Gastroesophageal sphincter (tissue), 4 donors: Measurements from ENCODE around the gene TGFBI. TPM values are rescaled to one million over a fixed set of nuclear protein-coding genes. Genes with fewer than 3 reads are reported as not detected.

Source experiments
- ATAC-seq: fragments of 150-250 bp; one replicate; pipeline ENCODE4 v1.9.1; 2016; ENCODE audit warnings: mild to moderate bottlenecking, moderate library complexity
- H3K27ac ChIP-seq, 4 donors: fragments of 200-600 bp; sonication (generic) in 3 of 4; 1 replicate in 3 of 4; 2 replicates in 1 of 4; pipeline ENCODE4 v1.5.1; 2016 to 2019
- H3K27me3 ChIP-seq: fragments of 200-600 bp; sonication (generic); one replicate; pipeline ENCODE4 v1.5.1; 2019
- H3K36me3 ChIP-seq, 2 donors: fragments of 200-600 bp; sonication (generic); one replicate each; pipeline ENCODE4 v1.5.1; 2019; ENCODE audit warnings: control low read depth in 1 of 2
- H3K4me1 ChIP-seq, 3 donors: fragments of 200-600 bp; sonication (generic); 1 replicate in 2 of 3; 2 replicates in 1 of 3; pipeline ENCODE4 v1.5.1; 2016 to 2019; ENCODE audit warnings: control low read depth in 2 of 3
- H3K4me3 ChIP-seq, 2 donors: fragments of 200-600 bp; sonication (generic); one replicate each; pipeline ENCODE4 v1.5.1; 2019; ENCODE audit warnings: mild to moderate bottlenecking in 1 of 2, moderate library complexity in 1 of 2
- H3K9me3 ChIP-seq, 3 donors: fragments of 200-600 bp; sonication (generic); one replicate each; pipeline ENCODE4 v1.5.1; 2017 to 2019; ENCODE audit warnings: control low read depth in 2 of 3
- CTCF ChIP-seq, 4 experiments: fragments of 200-600 bp in 2 of 4; fragments of 450-650 bp in 2 of 4; sonication (generic) in 1 of 4; IDR thresholded peaks; one replicate each; pipeline ENCODE4 v1.5.1; 2017 to 2019; ENCODE audit warnings: antibody characterized with exemption in 4 of 4, mild to moderate bottlenecking in 2 of 4, moderate library complexity in 2 of 4
- EP300 ChIP-seq: sonication (generic); formaldehyde crosslinking; IDR thresholded peaks from one replicate; pipeline ENCODE4 v1.6.1; 2017; ENCODE audit warnings: antibody characterized with exemption, mild to moderate bottlenecking
- POLR2A ChIP-seq, 2 donors: fragments of 450-650 bp; IDR thresholded peaks; one replicate each; pipeline ENCODE4 v1.6.1; 2017; ENCODE audit warnings: antibody characterized with exemption in 2 of 2, mild to moderate bottlenecking in 2 of 2, moderate library complexity in 1 of 2
- POLR2AphosphoS5 ChIP-seq: sonication (generic); formaldehyde crosslinking; IDR thresholded peaks from one replicate; pipeline ENCODE4 v1.6.1; 2017; ENCODE audit warnings: antibody characterized with exemption
- WGBS, 2 donors: methylation state at CpG; one replicate each; pipeline ENCODE4 v1.1.5; 2018; ENCODE audit warnings: low coverage in 1 of 2; 5-methylcytosine and 5-hydroxymethylcytosine counted together
- total RNA-seq, 4 donors: library from RNA; depleted of rRNA; stranded (reverse); fragments of >200 nt; gene quantifications; one replicate each; pipeline ENCODE4 v1.1.0, GENCODE V29; 2016

The TGFBI gene
- total RNA-seq, 4 donors from 2014 or later: 29.0 to 159 (median 112) TPM

- peaks cover 8 to 72% (median 14%) of the 10 kb centered on the region in 3 donors for H3K4me1 ChIP-seq
These were observed 8.8 kb upstream of the TGFBI start for GRCh38 chr5:136020001-136020382.

GRCh38 chr5:136020383-136021015, 8.3 kb upstream of the TGFBI start:
- ATAC-seq: no peak
- Histone ChIP-seq H3K4me1 (peaks cover 8 to 72% (median 14%) of the 10 kb centered on the region in 3 donors), H3K27ac (peak overlapping the region in 3 of 4 donors; percentile 3 to 53 (median 51)), H3K27me3 (no peaks in the 10 kb centered on the region), H3K9me3 (no peaks in the 10 kb centered on the region), H3K4me3 (no peak overlapping the region), H3K36me3 (no peaks in the 10 kb centered on the region)
- TF ChIP-seq POLR2AphosphoS5: peak; percentile 60
- no peak for TF ChIP-seq POLR2A (IDR thresholded peaks at IDR 0.05)
- no peak for TF ChIP-seq CTCF (IDR thresholded peaks at IDR 0.05)
- TF ChIP-seq EP300: no peak
- WGBS, 2 donors: 34% methylated on average over 8 to 10 of the region's 10 CpGs

More at GRCh38 chr5:136020001-136020382, 8.8 kb upstream of the TGFBI start:
- Histone ChIP-seq H3K27me3 (no peaks in the 10 kb centered on the region), H3K36me3 (no peaks in the 10 kb centered on the region), H3K4me3 (no peak overlapping the region), H3K9me3 (no peaks in the 10 kb centered on the region), H3K27ac (peak overlapping the region in 3 of 4 donors; percentile 3 to 53 (median 51))
- no peak for ATAC-seq
- 69 to 78% methylated on average over 2 of the region's 2 CpGs for WGBS, 2 donors
- TF ChIP-seq POLR2A (IDR thresholded peaks at IDR 0.05) (no peak), CTCF (IDR thresholded peaks at IDR 0.05) (no peak), POLR2AphosphoS5 (no peak), EP300 (no peak)

- peak overlapping the region in 3 of 4 donors; percentile 4 to 53 (median 51) for H3K27ac ChIP-seq
- H3K4me3 ChIP-seq: no peak overlapping the region
- no peak for ATAC-seq
- no peaks in the 10 kb centered on the region for H3K27me3 ChIP-seq
- 75 to 81% methylated on average over 2 to 4 of the region's 4 CpGs for WGBS, 2 donors
- peaks cover 8 to 73% (median 14%) of the 10 kb centered on the region in 3 donors for H3K4me1 ChIP-seq
- TF ChIP-seq POLR2A (IDR thresholded peaks at IDR 0.05) (no peak), EP300 (no peak), POLR2AphosphoS5 (no peak)
- no peaks in the 10 kb centered on the region for H3K36me3 ChIP-seq
- H3K9me3 ChIP-seq: no peaks in the 10 kb centered on the region
These were observed 7.8 kb upstream of the TGFBI start for GRCh38 chr5:136021016-136021405.

- TF ChIP-seq POLR2A (IDR thresholded peaks at IDR 0.05): no peak
- TF ChIP-seq EP300: no peak
- TF ChIP-seq CTCF (IDR thresholded peaks at IDR 0.05): no peak
- TF ChIP-seq POLR2AphosphoS5: no peak
- WGBS, 2 donors: 89 to 93% methylated on average over 7 of the region's 7 CpGs
- no peak for ATAC-seq
- no peaks in the 10 kb centered on the region for H3K36me3 ChIP-seq
- H3K4me3 ChIP-seq: no peak overlapping the region
- no peaks in the 10 kb centered on the region for H3K27me3 ChIP-seq
- no peak overlapping the region for H3K27ac ChIP-seq
- H3K4me1 ChIP-seq: peaks cover 8 to 76% (median 14%) of the 10 kb centered on the region in 3 donors
- no peaks in the 10 kb centered on the region for H3K9me3 ChIP-seq
These were observed 5.8 kb upstream of the TGFBI start for GRCh38 chr5:136022965-136023364.

- no peak overlapping the region for H3K4me3 ChIP-seq
- no peak for TF ChIP-seq CTCF (IDR thresholded peaks at IDR 0.05)
- peak; percentile 75 for TF ChIP-seq POLR2AphosphoS5
- no peaks in the 10 kb centered on the region for H3K27me3 ChIP-seq
- 36 to 38% methylated on average over 8 to 9 of the region's 9 CpGs for WGBS, 2 donors
- H3K36me3 ChIP-seq: no peaks in the 10 kb centered on the region
- ATAC-seq: no peak
- peak overlapping the region in 2 of 4 donors; percentile 15 to 69 for H3K27ac ChIP-seq
- no peaks in the 10 kb centered on the region for H3K9me3 ChIP-seq
- H3K4me1 ChIP-seq: peaks cover 8 to 83% (median 16%) of the 10 kb centered on the region in 3 donors
These were observed 4.7 kb upstream of the TGFBI start for GRCh38 chr5:136023958-136024541.
